H9 (cell line): ENCODE results near the gene GJB2. TPM values are rescaled to one million over a fixed set of nuclear protein-coding genes. Genes with fewer than 3 reads are reported as not detected.

Experiments used
- DNase-seq: peaks from one replicate; pipeline ENCODE4 v3.0.0-alpha.2; 2017
- H2AFZ ChIP-seq: one replicate; pipeline ENCODE4 v1.6.1; 2013; ENCODE audit warnings: mild to moderate bottlenecking, low read length, control low read depth, moderate library complexity
- H2AK5ac ChIP-seq: 2 replicates; pipeline ENCODE4 v1.6.1; 2013; ENCODE audit warnings: low read length, control low read depth, mixed read lengths; ENCODE audit not compliant: insufficient read length
- H2BK120ac ChIP-seq: one replicate; pipeline ENCODE4 v1.6.1; 2013; ENCODE audit warnings: low read depth, mild to moderate bottlenecking, low read length, control low read depth, inconsistent platforms; ENCODE audit not compliant: poor library complexity, severe bottlenecking
- H2BK12ac ChIP-seq: 2 replicates; pipeline ENCODE4 v1.6.1; 2013; ENCODE audit warnings: low read length, control low read depth, mixed read lengths, low read depth; ENCODE audit not compliant: insufficient read length
- H2BK15ac ChIP-seq: 2 replicates; pipeline ENCODE4 v1.6.1; 2013; ENCODE audit warnings: low read depth, low read length, control low read depth
- H2BK20ac ChIP-seq: one replicate; pipeline ENCODE4 v1.6.1; 2013; ENCODE audit warnings: low read depth, mild to moderate bottlenecking, low read length, control low read depth, inconsistent platforms; ENCODE audit not compliant: poor library complexity, severe bottlenecking
- H2BK5ac ChIP-seq: 2 replicates; pipeline ENCODE4 v1.6.1; 2013; ENCODE audit warnings: low read length, control low read depth, mixed read lengths; ENCODE audit not compliant: insufficient read length
- H3K14ac ChIP-seq: 2 replicates; pipeline ENCODE4 v1.6.1; 2013; ENCODE audit warnings: low read length, control low read depth; ENCODE audit not compliant: insufficient read depth
- H3K18ac ChIP-seq: 2 replicates; pipeline ENCODE4 v1.6.1; 2013; ENCODE audit warnings: low read depth, mild to moderate bottlenecking, mixed read lengths, low read length, control low read depth; ENCODE audit not compliant: insufficient read length
- H3K23ac ChIP-seq: 2 replicates; pipeline ENCODE4 v1.6.1; 2013; ENCODE audit warnings: low read length, control low read depth, mixed read lengths, low read depth; ENCODE audit not compliant: insufficient read length
- H3K23me2 ChIP-seq: 2 replicates; pipeline ENCODE4 v1.6.1; 2013; ENCODE audit warnings: low read depth, mild to moderate bottlenecking, mixed read lengths, low read length, control low read depth; ENCODE audit not compliant: insufficient read length, poor library complexity, severe bottlenecking
- H3K27ac ChIP-seq: 2 replicates; pipeline ENCODE4 v1.5.1; 2013; ENCODE audit warnings: low read length, control low read depth, mixed read lengths, low read depth; ENCODE audit not compliant: insufficient read length
- H3K27me3 ChIP-seq: 2 replicates; pipeline ENCODE4 v1.6.1; 2013; ENCODE audit warnings: low read length, control low read depth, inconsistent platforms; ENCODE audit not compliant: insufficient read depth
- H3K4ac ChIP-seq: 2 replicates; pipeline ENCODE4 v1.6.1; 2013; ENCODE audit warnings: low read depth, mild to moderate bottlenecking, control low read depth, inconsistent platforms, low read length, moderate library complexity
- H3K4me1 ChIP-seq: 2 replicates; pipeline ENCODE4 v1.6.1; 2013; ENCODE audit warnings: low read length, control low read depth, inconsistent platforms; ENCODE audit not compliant: insufficient read depth
- H3K4me2 ChIP-seq: 2 replicates; pipeline ENCODE4 v1.6.1; 2013; ENCODE audit warnings: low read length, control low read depth, mixed read lengths; ENCODE audit not compliant: insufficient read length, insufficient read depth
- H3K56ac ChIP-seq: 2 replicates; pipeline ENCODE4 v1.6.1; 2013; ENCODE audit warnings: low read depth, mild to moderate bottlenecking, mixed read lengths, low read length, control low read depth; ENCODE audit not compliant: insufficient read length
- H3K79me1 ChIP-seq: 2 replicates; pipeline ENCODE4 v1.6.1; 2013; ENCODE audit warnings: low read depth, mild to moderate bottlenecking, moderate library complexity, low read length, control low read depth, inconsistent platforms; ENCODE audit not compliant: insufficient read depth, poor library complexity, severe bottlenecking
- H3K79me2 ChIP-seq: 2 replicates; pipeline ENCODE4 v1.6.1; 2013; ENCODE audit warnings: low read length, control low read depth, inconsistent platforms; ENCODE audit not compliant: insufficient read depth
- H3K9ac ChIP-seq: 2 replicates; pipeline ENCODE4 v1.6.1; 2013; ENCODE audit warnings: low read length, control low read depth, mixed read lengths; ENCODE audit not compliant: insufficient read length; ENCODE audit errors: extremely low read depth
- H3K9me3 ChIP-seq: one replicate; pipeline ENCODE4 v1.6.1; 2013; ENCODE audit warnings: low read depth, low read length, inconsistent platforms; ENCODE audit not compliant: control insufficient read depth
- H3T11ph ChIP-seq: one replicate; pipeline ENCODE4 v1.6.1; 2013; ENCODE audit warnings: mild to moderate bottlenecking, low read length, control low read depth, inconsistent platforms
- H4K20me1 ChIP-seq: one replicate; pipeline ENCODE4 v1.6.1; 2013; ENCODE audit not compliant: control insufficient read depth, insufficient read length, insufficient read depth
- H4K5ac ChIP-seq: 2 replicates; pipeline ENCODE4 v1.6.1; 2013; ENCODE audit warnings: low read depth, mild to moderate bottlenecking, mixed read lengths, low read length, control low read depth; ENCODE audit not compliant: insufficient read length
- H4K8ac ChIP-seq: replicated peaks from 2 replicates; pipeline ENCODE4 v1.6.1; 2013; ENCODE audit warnings: low read length, control low read depth, mixed read lengths, low read depth; ENCODE audit not compliant: insufficient read length
- H4K91ac ChIP-seq: 2 replicates; pipeline ENCODE4 v1.6.1; 2013; ENCODE audit warnings: low read depth, mild to moderate bottlenecking, moderate library complexity, mixed read lengths, low read length, control low read depth; ENCODE audit not compliant: insufficient read length
- H3K27ac Mint-ChIP-seq, 3 experiments: 2 replicates in 2 of 3; 3 replicates in 1 of 3; pipeline ENCODE4 v1.8.0; 2020 to 2021; ENCODE audit warnings: mixed read lengths in 3 of 3, mild to moderate bottlenecking in 1 of 3, moderate library complexity in 1 of 3
- H3K27me3 Mint-ChIP-seq: 2 replicates; pipeline ENCODE4 v1.8.0; 2021; ENCODE audit warnings: low read depth, mild to moderate bottlenecking, moderate library complexity, mixed read lengths
- H3K36me3 Mint-ChIP-seq, 3 experiments: 2 replicates in 2 of 3; 3 replicates in 1 of 3; pipeline ENCODE4 v1.8.0; 2020 to 2021; ENCODE audit warnings: low read depth in 3 of 3, mixed read lengths in 3 of 3; ENCODE audit not compliant: insufficient read depth in 1 of 3
- H3K4me1 Mint-ChIP-seq, 2 experiments: 2 replicates each; pipeline ENCODE4 v1.8.0; 2020; ENCODE audit warnings: mixed read lengths in 2 of 2
- H3K4me3 Mint-ChIP-seq, 2 experiments: 2 replicates in 1 of 2; 3 replicates in 1 of 2; pipeline ENCODE4 v1.8.0; 2020 to 2021; ENCODE audit warnings: mild to moderate bottlenecking in 2 of 2, mixed read lengths in 2 of 2, moderate library complexity in 1 of 2
- H3K9me3 Mint-ChIP-seq, 2 experiments: 2 replicates in 1 of 2; 3 replicates in 1 of 2; pipeline ENCODE4 v1.8.0; 2020; ENCODE audit warnings: mild to moderate bottlenecking in 2 of 2, mixed read lengths in 2 of 2, moderate library complexity in 1 of 2
- WGBS: extraction: QIAGEN DNeasy Blood & Tissue Kit; methylation state at CpG from one replicate; pipeline ENCODE4 v1.1.7; 2013; ENCODE audit warnings: missing lambda C conversion rate, low lambda C conversion rate, mixed read lengths; ENCODE audit not compliant: insufficient read length; ENCODE audit errors: extremely low coverage; 5-methylcytosine and 5-hydroxymethylcytosine counted together
- total RNA-seq: library from RNA; stranded (reverse); gene quantifications from 2 replicates; pipeline ENCODE4 v1.2.1, GENCODE V29; 2021
- TF ChIP-seq, protein P1 (sequence below): fragments of 200-600 bp; sonication (generic); conservative IDR thresholded peaks from 3 replicates; pipeline ENCODE4 v1.8.0; 2021; ENCODE audit warnings: antibody characterized with exemption, mild to moderate bottlenecking

GJB2 gene
- total RNA-seq, 1 experiment from 2014 or later, result 0.28 TPM

DNA sequence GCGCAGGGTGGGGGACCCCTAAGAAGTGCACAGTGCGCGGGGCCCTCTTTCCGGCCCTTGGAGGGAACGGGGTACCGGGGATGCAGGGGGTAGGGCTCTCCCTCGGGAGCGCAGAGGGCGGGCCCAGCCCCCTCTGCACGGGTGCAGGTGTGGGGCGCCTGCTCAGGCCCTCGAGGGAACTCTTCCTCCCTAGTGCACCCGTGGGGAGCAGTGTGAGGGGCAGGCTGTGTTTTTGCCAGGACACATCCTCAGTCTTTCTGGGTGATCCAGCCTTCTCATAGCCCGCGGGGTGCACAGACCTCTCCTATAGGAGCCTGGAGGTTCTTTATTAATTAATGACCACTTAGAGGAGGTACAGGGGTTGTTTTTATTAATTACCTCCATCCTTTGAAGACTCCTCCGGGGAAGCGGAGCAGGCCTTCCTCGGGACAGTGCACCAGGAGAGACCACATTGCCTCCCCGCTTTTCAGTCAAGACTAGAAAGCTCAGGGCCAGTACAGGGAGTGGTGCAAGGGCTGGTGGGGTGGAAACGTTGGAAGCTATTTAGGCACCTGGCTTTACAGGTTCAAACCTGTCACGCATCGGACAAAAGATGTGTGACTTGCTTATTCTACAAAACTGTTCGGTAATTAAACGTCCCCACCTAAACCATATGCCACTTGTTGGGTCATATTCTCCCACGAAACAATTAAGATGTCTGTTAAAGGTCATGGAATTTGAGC lies 40.0 kb upstream of the GJB2 start:
- H3K56ac ChIP-seq, result no peak overlapping the region
- H3K36me3 Mint-ChIP-seq, result no peaks in the 10 kb centered on the region
- H3K27me3 Mint-ChIP-seq, result peaks cover 96% of the 10 kb centered on the region
- no peak overlapping the region for H3K27ac Mint-ChIP-seq
- no peak overlapping the region for H3K9ac ChIP-seq
- H3T11ph ChIP-seq, result no peak overlapping the region
- DNase-seq, result no peak
- H3K23me2 ChIP-seq, result peaks cover 11% of the 10 kb centered on the region
- no peak overlapping the region for H2AFZ ChIP-seq
- no peak overlapping the region for H2AK5ac ChIP-seq
- peaks cover 9 to 10% of the 10 kb centered on the region in 2 experiments for H3K4me1 Mint-ChIP-seq
- no peak overlapping the region for H4K91ac ChIP-seq
- peak overlapping the region; percentile 30 to 58 for H3K4me3 Mint-ChIP-seq
- H2BK20ac ChIP-seq, result no peak overlapping the region
- peaks cover 37% of the 10 kb centered on the region for H3K27me3 ChIP-seq
- peaks cover 0 to 2% of the 10 kb centered on the region in 2 experiments; a peak in 1 of 5 replicates for H3K9me3 Mint-ChIP-seq
- H3K27ac ChIP-seq, result no peak overlapping the region
- no peaks in the 10 kb centered on the region for H3K9me3 ChIP-seq
- no peak overlapping the region for H2BK15ac ChIP-seq
- no CpG with 5 or more reads among the region's 25 CpGs for WGBS
- no peaks in the 10 kb centered on the region for H3K79me2 ChIP-seq
- H4K8ac ChIP-seq, result no peak overlapping the region
- H3K4ac ChIP-seq, result no peak overlapping the region
- H4K5ac ChIP-seq, result no peak overlapping the region
- no peak overlapping the region for H3K23ac ChIP-seq
- no peaks in the 10 kb centered on the region for H3K4me1 ChIP-seq
- TF ChIP-seq, protein P1, sequence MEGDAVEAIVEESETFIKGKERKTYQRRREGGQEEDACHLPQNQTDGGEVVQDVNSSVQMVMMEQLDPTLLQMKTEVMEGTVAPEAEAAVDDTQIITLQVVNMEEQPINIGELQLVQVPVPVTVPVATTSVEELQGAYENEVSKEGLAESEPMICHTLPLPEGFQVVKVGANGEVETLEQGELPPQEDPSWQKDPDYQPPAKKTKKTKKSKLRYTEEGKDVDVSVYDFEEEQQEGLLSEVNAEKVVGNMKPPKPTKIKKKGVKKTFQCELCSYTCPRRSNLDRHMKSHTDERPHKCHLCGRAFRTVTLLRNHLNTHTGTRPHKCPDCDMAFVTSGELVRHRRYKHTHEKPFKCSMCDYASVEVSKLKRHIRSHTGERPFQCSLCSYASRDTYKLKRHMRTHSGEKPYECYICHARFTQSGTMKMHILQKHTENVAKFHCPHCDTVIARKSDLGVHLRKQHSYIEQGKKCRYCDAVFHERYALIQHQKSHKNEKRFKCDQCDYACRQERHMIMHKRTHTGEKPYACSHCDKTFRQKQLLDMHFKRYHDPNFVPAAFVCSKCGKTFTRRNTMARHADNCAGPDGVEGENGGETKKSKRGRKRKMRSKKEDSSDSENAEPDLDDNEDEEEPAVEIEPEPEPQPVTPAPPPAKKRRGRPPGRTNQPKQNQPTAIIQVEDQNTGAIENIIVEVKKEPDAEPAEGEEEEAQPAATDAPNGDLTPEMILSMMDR, result no peak
- no peak overlapping the region for H2BK120ac ChIP-seq
- no peaks in the 10 kb centered on the region for H3K79me1 ChIP-seq
- H3K18ac ChIP-seq, result no peak overlapping the region
- H3K14ac ChIP-seq, result no peak overlapping the region
- no peak overlapping the region for H2BK5ac ChIP-seq
- no peak overlapping the region for H2BK12ac ChIP-seq
- no peaks in the 10 kb centered on the region for H4K20me1 ChIP-seq
- H3K4me2 ChIP-seq, result peak overlapping the region; percentile 79
